Measurements from ENCODE around the gene ARMH4. TPM values are rescaled to one million over a fixed set of nuclear protein-coding genes. Genes with fewer than 3 reads are reported as not detected.

The ARMH4 gene
- total RNA-seq, 1 experiment from 2014 or later = 7.8 TPM

- no peak for TF ChIP-seq EZH2 (IDR thresholded peaks at IDR 0.05; ENCODE audit: borderline replicate concordance, low read depth, low read length, poor library complexity, severe bottlenecking)
- TF ChIP-seq CTCF (conservative IDR thresholded peaks at IDR 0.05; ENCODE audit: low read depth, low read length) = no peak
- intact Hi-C loops (cut with micrococcal nuclease; ENCODE audit: unreplicated experiment) = no loop called here
- no TSS peak for BruUV-seq (replicated peaks)
- ChIA-PET CTCF (no interaction called here), POLR2A (ENCODE audit: low non-redundant PET) (no interaction called here)
- Histone ChIP-seq H3K36me3 (ENCODE audit: insufficient read depth, low read length, poor library complexity, severe bottlenecking) (no peaks in the 10 kb centered on the region), H3K27ac (ENCODE audit: low read depth, low read length, poor library complexity, severe bottlenecking) (peak overlapping the region; percentile 38), H3K4me1 (ENCODE audit: insufficient read depth, low read length, poor library complexity, severe bottlenecking) (peaks cover 37% of the 10 kb centered on the region), H3K4me3 (ENCODE audit: low read depth, low read length, poor library complexity, severe bottlenecking) (no peak overlapping the region), H3K27me3 (replicated peaks; ENCODE audit: insufficient read depth, low read depth, low read length, poor library complexity) (no peaks in the 10 kb centered on the region), H3K9me3 (ENCODE audit: low read depth, low read length, poor library complexity, severe bottlenecking) (no peaks in the 10 kb centered on the region)
- DNase-seq (ENCODE audit: low spot score) = no peak
Observed at GRCh38 chr14:57960946-57961785, 190.8 kb downstream of the ARMH4 start.

DNA sequence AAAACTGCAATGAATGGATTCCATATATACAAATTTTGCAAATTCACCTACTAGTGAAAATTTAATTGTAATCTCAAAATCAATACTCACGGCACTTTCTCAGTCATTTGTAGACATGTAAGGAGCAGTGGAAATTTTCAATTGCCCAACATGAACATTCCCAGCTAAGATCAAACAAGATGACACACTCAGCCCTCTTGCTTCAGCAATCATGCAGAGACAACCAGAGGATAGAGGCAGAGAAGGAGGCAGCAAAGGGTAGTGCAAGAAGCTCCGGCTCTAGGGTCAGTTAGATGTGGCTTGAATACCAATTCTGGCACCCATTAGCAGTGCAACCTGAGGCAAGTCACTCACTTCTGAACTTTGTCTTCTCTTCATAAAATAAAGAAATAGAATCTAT is 194.6 kb downstream of the ARMH4 start:
- H3K27me3 ChIP-seq (replicated peaks; ENCODE audit: insufficient read depth, low read depth, low read length, poor library complexity) = no peaks in the 10 kb centered on the region
- CTCF ChIA-PET = no interaction called here
- H3K36me3 ChIP-seq (ENCODE audit: insufficient read depth, low read length, poor library complexity, severe bottlenecking) = no peaks in the 10 kb centered on the region
- no peak overlapping the region for H3K4me3 ChIP-seq (ENCODE audit: low read depth, low read length, poor library complexity, severe bottlenecking)
- H3K9me3 ChIP-seq (ENCODE audit: low read depth, low read length, poor library complexity, severe bottlenecking) = no peaks in the 10 kb centered on the region
- no peak overlapping the region for H3K27ac ChIP-seq (ENCODE audit: low read depth, low read length, poor library complexity, severe bottlenecking)
- no TSS peak for BruUV-seq (replicated peaks)
- POLR2A ChIA-PET (ENCODE audit: low non-redundant PET) = no interaction called here
- intact Hi-C loops (cut with micrococcal nuclease; ENCODE audit: unreplicated experiment) = no loop called here
- TF ChIP-seq EZH2 (IDR thresholded peaks at IDR 0.05; ENCODE audit: borderline replicate concordance, low read depth, low read length, poor library complexity, severe bottlenecking) (no peak), CTCF (conservative IDR thresholded peaks at IDR 0.05; ENCODE audit: low read depth, low read length) (no peak)
- DNase-seq (ENCODE audit: low spot score) = no peak
- peaks cover 28% of the 10 kb centered on the region for H3K4me1 ChIP-seq (ENCODE audit: insufficient read depth, low read length, poor library complexity, severe bottlenecking)

Other genes with a start within 250 kb of the ARMH4 start
- gene ACTR10, start 47.9 kb upstream of the ARMH4 start, total RNA-seq (2021) = 54.7 and 68.7 TPM in 2 replicates
- 355 and 375 TPM in 2 replicates for gene PSMA3, start 92.6 kb upstream of the ARMH4 start, total RNA-seq (2021)
- gene ARID4A, start 146.3 kb upstream of the ARMH4 start, total RNA-seq (2021) = 24.1 and 24.9 TPM in 2 replicates
- gene TOMM20L, start 243.7 kb upstream of the ARMH4 start, total RNA-seq (2021) = not detected in 2 replicates